Mucosa of rectum (tissue), 2 donors: Measurements from ENCODE around the gene NFS1.

Experiments
- H3K27ac ChIP-seq, 2 donors: one replicate each; pipeline ENCODE4 v1.7.0; 2013; ENCODE audit warnings: inconsistent platforms in 2 of 2, low read depth in 2 of 2, low read length in 2 of 2
- H3K27me3 ChIP-seq, 2 donors: one replicate each; pipeline ENCODE4 v1.7.0; 2013; ENCODE audit warnings: low read length in 2 of 2; ENCODE audit not compliant: control insufficient read depth in 2 of 2, insufficient read depth in 2 of 2
- H3K36me3 ChIP-seq, 2 donors: one replicate each; pipeline ENCODE4 v1.7.0; 2013; ENCODE audit warnings: low read length in 2 of 2; ENCODE audit not compliant: control insufficient read depth in 2 of 2, insufficient read depth in 2 of 2
- H3K4me1 ChIP-seq, 2 donors: one replicate each; pipeline ENCODE4 v1.7.0; 2013; ENCODE audit warnings: low read length in 2 of 2, mild to moderate bottlenecking in 1 of 2; ENCODE audit not compliant: control insufficient read depth in 2 of 2, insufficient read depth in 2 of 2
- H3K4me3 ChIP-seq, 2 donors: one replicate each; pipeline ENCODE4 v1.7.0; 2013; ENCODE audit warnings: low read length in 2 of 2
- H3K9ac ChIP-seq, 2 donors: one replicate each; pipeline ENCODE4 v1.7.0; 2013; ENCODE audit warnings: low read length in 2 of 2, low read depth in 1 of 2, mild to moderate bottlenecking in 1 of 2
- H3K9me3 ChIP-seq, 2 donors: one replicate each; pipeline ENCODE4 v1.7.0; 2013; ENCODE audit warnings: low read length in 2 of 2; ENCODE audit not compliant: control insufficient read depth in 2 of 2
- donor health status: healthy.
- donor health status: Normal muscosa, but diverticular disease.

Gene NFS1

DNA sequence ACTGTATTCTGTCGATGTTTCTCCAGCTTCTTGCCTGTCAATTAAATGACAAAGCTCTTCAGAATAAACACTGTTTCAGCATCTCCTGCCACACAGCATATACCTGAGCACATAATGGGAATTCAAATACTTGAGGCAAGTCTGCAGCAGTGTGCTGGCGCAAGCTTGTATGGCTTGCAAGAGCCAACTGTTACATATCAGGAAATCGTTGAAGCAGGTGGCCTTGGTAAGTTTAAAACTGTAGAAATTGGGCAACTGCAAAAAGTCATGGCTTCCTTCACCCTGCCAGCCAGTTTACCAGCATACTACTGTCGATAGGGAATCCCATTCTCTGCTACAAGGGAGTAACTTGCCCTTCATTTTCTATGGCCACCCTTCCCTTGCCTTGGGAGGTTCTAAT is 57.4 kb downstream of the NFS1 start:
- Histone ChIP-seq H3K36me3 (no peaks in the 10 kb centered on the region), H3K4me1 (no peaks in the 10 kb centered on the region), H3K27ac (no peak overlapping the region), H3K9ac (no peak overlapping the region), H3K9me3 (no peaks in the 10 kb centered on the region), H3K4me3 (no peak overlapping the region), H3K27me3 (no peaks in the 10 kb centered on the region)

GRCh38 chr20:35640724-35641123 is 58.4 kb downstream of the NFS1 start:
- H3K4me1 ChIP-seq = no peaks in the 10 kb centered on the region
- H3K4me3 ChIP-seq = no peak overlapping the region
- no peak overlapping the region for H3K27ac ChIP-seq
- H3K27me3 ChIP-seq = no peaks in the 10 kb centered on the region
- H3K9me3 ChIP-seq = no peaks in the 10 kb centered on the region
- no peaks in the 10 kb centered on the region for H3K36me3 ChIP-seq
- H3K9ac ChIP-seq = no peak overlapping the region

DNA sequence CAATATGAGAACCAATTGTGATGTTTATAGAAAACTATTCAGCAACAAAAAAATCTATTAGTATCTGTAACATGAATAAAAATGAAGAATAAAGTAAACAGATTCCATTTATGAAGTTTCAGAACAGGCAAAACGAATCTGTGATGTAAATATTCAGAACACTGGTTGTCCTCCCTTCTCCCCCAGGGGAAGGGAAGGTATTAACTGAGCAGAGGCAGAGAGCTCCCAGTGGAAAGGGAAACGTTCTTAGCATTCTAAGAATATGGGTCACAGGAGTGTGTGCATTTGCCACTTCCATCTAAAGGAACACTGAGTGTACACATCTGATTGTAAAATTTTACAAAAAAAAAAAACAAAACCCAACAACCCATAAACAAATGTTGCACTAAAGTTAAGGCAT is 60.4 kb downstream of the NFS1 start:
- no peaks in the 10 kb centered on the region for H3K9me3 ChIP-seq
- no peak overlapping the region for H3K4me3 ChIP-seq
- no peak overlapping the region for H3K9ac ChIP-seq
- H3K27ac ChIP-seq = no peak overlapping the region
- H3K36me3 ChIP-seq = no peaks in the 10 kb centered on the region
- H3K27me3 ChIP-seq = no peaks in the 10 kb centered on the region
- no peaks in the 10 kb centered on the region for H3K4me1 ChIP-seq

GRCh38 chr20:35637276-35637675 is 61.9 kb downstream of the NFS1 start:
- H3K9me3 ChIP-seq = no peaks in the 10 kb centered on the region

DNA sequence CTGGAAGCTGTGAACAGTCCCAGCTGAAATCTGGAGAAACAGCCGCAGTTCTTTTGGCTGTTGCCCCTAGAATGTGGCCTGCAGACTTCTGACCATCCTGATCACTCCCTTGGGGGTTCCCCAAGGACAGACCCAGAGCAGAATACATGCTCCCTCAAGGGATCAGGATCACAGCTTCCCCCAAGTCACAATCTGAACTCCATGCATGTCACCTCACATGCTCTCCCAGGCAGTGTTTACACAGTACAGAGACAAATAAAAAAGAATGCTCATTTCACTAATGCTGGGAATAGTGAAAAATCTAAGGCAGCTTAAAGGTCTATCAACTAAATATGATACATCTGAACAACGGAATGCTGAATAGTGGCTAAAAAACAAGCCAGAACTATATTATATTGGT is 63.1 kb downstream of the NFS1 start:
- Histone ChIP-seq H3K36me3 (peaks cover 6 to 15% of the 10 kb centered on the region in 2 donors), H3K4me3 (no peak overlapping the region), H3K27ac (no peak overlapping the region), H3K27me3 (no peaks in the 10 kb centered on the region), H3K9me3 (no peaks in the 10 kb centered on the region), H3K9ac (no peak overlapping the region), H3K4me1 (no peaks in the 10 kb centered on the region)

More at GRCh38 chr20:35637276-35637675, 61.9 kb downstream of the NFS1 start:
- Histone ChIP-seq H3K4me1 (no peaks in the 10 kb centered on the region), H3K27ac (no peak overlapping the region), H3K36me3 (peaks cover 0 to 3% of the 10 kb centered on the region in 2 donors), H3K4me3 (no peak overlapping the region), H3K9ac (no peak overlapping the region), H3K27me3 (no peaks in the 10 kb centered on the region)

GRCh38 chr20:35635652-35636051 is 63.5 kb downstream of the NFS1 start:
- H3K4me1 ChIP-seq = no peaks in the 10 kb centered on the region
- H3K27ac ChIP-seq = no peak overlapping the region
- no peaks in the 10 kb centered on the region for H3K27me3 ChIP-seq
- H3K9me3 ChIP-seq = no peaks in the 10 kb centered on the region
- H3K36me3 ChIP-seq = peaks cover 10 to 19% of the 10 kb centered on the region in 2 donors
- H3K4me3 ChIP-seq = no peak overlapping the region
- H3K9ac ChIP-seq = no peak overlapping the region

- no peak overlapping the region for H3K9ac ChIP-seq
- peaks cover 22 to 41% of the 10 kb centered on the region in 2 donors for H3K36me3 ChIP-seq
- no peaks in the 10 kb centered on the region for H3K9me3 ChIP-seq
- no peak overlapping the region for H3K4me3 ChIP-seq
- H3K27ac ChIP-seq = no peak overlapping the region
- H3K27me3 ChIP-seq = no peaks in the 10 kb centered on the region
- H3K4me1 ChIP-seq = no peaks in the 10 kb centered on the region
Observed at GRCh38 chr20:35632539-35633115, 66.5 kb downstream of the NFS1 start.

DNA sequence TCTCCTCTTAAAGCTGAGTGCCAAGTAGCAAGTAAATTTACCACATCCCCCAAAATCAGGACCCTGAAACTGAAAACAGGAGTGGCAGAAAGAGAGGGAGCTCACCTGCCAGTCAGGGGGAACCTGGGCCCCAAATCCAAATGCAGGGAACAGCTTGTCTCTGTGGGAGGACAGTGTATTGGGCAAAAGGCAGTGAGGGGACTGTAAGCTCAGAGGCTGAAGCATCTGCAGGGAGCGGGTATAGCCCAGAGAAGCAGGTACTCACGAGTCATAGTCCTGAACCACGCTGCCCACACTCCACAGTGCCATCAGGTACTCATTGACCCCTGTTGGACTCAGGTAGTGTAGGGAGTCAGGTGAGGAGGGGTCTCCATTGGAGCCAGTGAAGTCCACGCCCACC is 68.5 kb downstream of the NFS1 start:
- Histone ChIP-seq H3K27ac (no peak overlapping the region), H3K27me3 (no peaks in the 10 kb centered on the region), H3K36me3 (peaks cover 33 to 58% of the 10 kb centered on the region in 2 donors), H3K4me3 (no peak overlapping the region), H3K9ac (no peak overlapping the region), H3K9me3 (no peaks in the 10 kb centered on the region), H3K4me1 (no peaks in the 10 kb centered on the region)

DNA sequence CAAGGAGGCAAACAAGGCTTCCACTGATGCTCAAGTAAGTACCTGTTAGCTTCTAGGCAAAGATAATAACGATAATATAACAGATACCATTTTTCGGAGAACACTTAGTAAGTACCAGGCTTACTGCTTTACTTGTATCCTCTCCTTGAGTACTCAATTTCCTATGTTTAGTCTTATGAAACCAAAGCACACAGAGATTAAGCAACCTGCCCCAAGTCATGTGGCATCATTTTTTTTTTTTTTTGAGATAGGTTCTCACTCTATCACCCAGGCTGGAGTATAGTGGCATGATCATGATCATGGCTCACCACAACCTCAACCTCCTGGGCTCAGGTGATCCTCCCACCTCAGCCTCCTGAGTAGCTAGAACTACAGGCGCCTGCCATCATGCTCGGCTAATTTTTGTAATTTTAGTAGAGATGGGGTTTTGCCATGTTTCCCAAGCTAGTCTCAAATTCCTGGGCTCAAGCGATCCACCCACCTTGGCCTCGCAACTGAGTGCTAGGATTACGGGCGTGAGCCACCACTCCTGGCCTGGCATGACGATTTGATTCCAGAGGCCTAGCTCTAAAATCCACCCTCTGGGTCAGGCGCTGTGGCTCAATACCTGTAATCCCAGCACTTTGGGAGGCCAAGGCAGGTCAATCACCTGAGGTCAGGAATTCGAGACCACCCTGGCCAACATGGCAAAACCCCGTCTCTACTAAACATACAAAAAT is 69.6 kb downstream of the NFS1 start:
- Histone ChIP-seq H3K4me3 (no peak overlapping the region), H3K27ac (no peak overlapping the region), H3K9ac (no peak overlapping the region), H3K27me3 (no peaks in the 10 kb centered on the region), H3K4me1 (no peaks in the 10 kb centered on the region), H3K36me3 (peaks cover 34 to 62% of the 10 kb centered on the region in 2 donors), H3K9me3 (no peaks in the 10 kb centered on the region)

GRCh38 chr20:35627121-35627520 is 72.0 kb downstream of the NFS1 start:
- Histone ChIP-seq H3K27me3 (no peaks in the 10 kb centered on the region), H3K36me3 (peaks cover 34 to 57% of the 10 kb centered on the region in 2 donors), H3K4me3 (no peak overlapping the region), H3K9ac (no peak overlapping the region), H3K27ac (no peak overlapping the region), H3K4me1 (no peaks in the 10 kb centered on the region), H3K9me3 (no peaks in the 10 kb centered on the region)
